Fibroblast of gingiva (primary cell): ENCODE data around the gene MRTFA.

ENCODE experiments used
- DNase-seq: peaks from one replicate; pipeline ENCODE4 v3.0.0-alpha.2; 2011; ENCODE audit warnings: low read depth

The MRTFA gene

GRCh38 chr22:40491990-40492631 is 144.4 kb downstream of the MRTFA start:
- peak; percentile 55 for DNase-seq

- DNase-seq = peak; percentile 14
Measured at GRCh38 chr22:40487663-40488249, 148.8 kb downstream of the MRTFA start.

- DNase-seq = no peak
Measured at GRCh38 chr22:40486962-40487602, 149.4 kb downstream of the MRTFA start.

GRCh38 chr22:40485813-40486667 is 150.5 kb downstream of the MRTFA start:
- DNase-seq = peak; percentile 53

GRCh38 chr22:40484906-40485669 is 151.4 kb downstream of the MRTFA start:
- DNase-seq = peak; percentile 34

GRCh38 chr22:40482886-40483285 is 153.6 kb downstream of the MRTFA start:
- no peak for DNase-seq

GRCh38 chr22:40482391-40482790 is 154.1 kb downstream of the MRTFA start:
- DNase-seq = no peak

GRCh38 chr22:40480996-40481395 is 155.5 kb downstream of the MRTFA start:
- DNase-seq = no peak

- DNase-seq = peak; percentile 50
Measured at GRCh38 chr22:40479887-40480538, 156.5 kb downstream of the MRTFA start.

- no peak for DNase-seq
Measured at GRCh38 chr22:40479126-40479800, 157.3 kb downstream of the MRTFA start.

- no peak for DNase-seq
Measured at GRCh38 chr22:40478338-40479125, 158.0 kb downstream of the MRTFA start.

GRCh38 chr22:40477683-40478337 is 158.7 kb downstream of the MRTFA start:
- DNase-seq = no peak

- no peak for DNase-seq
Measured at GRCh38 chr22:40476341-40476740, 160.2 kb downstream of the MRTFA start.

- DNase-seq = no peak
Measured at GRCh38 chr22:40473703-40474102, 162.8 kb downstream of the MRTFA start.

- DNase-seq = no peak
Measured at GRCh38 chr22:40472579-40472978, 163.9 kb downstream of the MRTFA start.

- no peak for DNase-seq
Measured at GRCh38 chr22:40472051-40472450, 164.5 kb downstream of the MRTFA start.

GRCh38 chr22:40469181-40469580 is 167.3 kb downstream of the MRTFA start:
- DNase-seq = no peak

GRCh38 chr22:40468616-40469015 is 167.9 kb downstream of the MRTFA start:
- no peak for DNase-seq

- DNase-seq = no peak
Measured at GRCh38 chr22:40466976-40467375, 169.5 kb downstream of the MRTFA start.
